HG02885 (cell line): Measurements from ENCODE around the gene MAPRE2.
A peak's percentile ranks its signal among the peaks of the same experiment; 100 is the strongest.

Experiments
- ATAC-seq: cut with Tn5 transposase; IDR thresholded peaks from one replicate; pipeline ENCODE4 v1.9.1; 2021; ENCODE audit warnings: mild to moderate bottlenecking; ENCODE audit not compliant: unreplicated experiment, poor library complexity

Gene MAPRE2

GRCh38 chr18:35030277-35030989 is 10.8 kb upstream of the MAPRE2 start:
- peak; percentile 58 for ATAC-seq

DNA sequence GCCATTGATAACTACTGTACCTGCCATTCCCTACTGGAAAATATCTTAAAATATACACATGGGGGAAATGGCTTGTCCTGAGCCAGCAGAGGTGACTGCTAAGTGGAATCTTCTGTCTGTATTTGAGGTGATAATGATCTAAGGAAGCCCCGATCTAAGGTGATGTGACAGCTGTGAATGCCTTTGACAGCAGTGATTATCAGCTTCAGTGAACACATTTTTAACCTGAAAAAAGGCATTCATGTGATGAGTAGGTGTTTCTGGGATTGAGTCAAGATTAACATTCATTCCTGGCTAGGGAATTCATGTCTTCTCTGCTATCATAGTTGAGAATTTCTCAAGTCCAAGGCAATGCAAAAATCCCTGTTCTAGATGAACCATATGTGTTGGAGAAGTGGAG is 9.1 kb upstream of the MAPRE2 start:
- no peak for ATAC-seq

GRCh38 chr18:35038029-35038428 is 3.2 kb upstream of the MAPRE2 start:
- ATAC-seq: no peak

- peak; percentile 49 for ATAC-seq
Measured at GRCh38 chr18:35038881-35039491, 2.2 kb upstream of the MAPRE2 start.

DNA sequence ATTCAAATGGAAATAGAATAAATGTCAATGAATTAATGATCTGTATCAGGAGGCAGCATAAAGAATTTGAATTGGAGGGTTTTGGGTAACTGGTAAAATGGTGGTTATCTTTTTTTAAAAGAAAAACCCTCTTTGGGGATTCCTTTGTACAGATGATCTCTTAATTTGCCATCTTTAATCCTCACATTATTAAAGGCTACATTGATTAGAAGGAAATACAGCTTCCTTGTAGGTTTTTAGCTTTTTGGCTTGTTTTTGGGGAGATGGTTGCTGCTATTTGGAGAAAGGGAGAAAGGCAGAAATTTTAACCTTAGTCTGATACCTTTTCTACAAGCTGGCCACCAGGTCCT is 600 bp upstream of the MAPRE2 start:
- no peak for ATAC-seq

DNA sequence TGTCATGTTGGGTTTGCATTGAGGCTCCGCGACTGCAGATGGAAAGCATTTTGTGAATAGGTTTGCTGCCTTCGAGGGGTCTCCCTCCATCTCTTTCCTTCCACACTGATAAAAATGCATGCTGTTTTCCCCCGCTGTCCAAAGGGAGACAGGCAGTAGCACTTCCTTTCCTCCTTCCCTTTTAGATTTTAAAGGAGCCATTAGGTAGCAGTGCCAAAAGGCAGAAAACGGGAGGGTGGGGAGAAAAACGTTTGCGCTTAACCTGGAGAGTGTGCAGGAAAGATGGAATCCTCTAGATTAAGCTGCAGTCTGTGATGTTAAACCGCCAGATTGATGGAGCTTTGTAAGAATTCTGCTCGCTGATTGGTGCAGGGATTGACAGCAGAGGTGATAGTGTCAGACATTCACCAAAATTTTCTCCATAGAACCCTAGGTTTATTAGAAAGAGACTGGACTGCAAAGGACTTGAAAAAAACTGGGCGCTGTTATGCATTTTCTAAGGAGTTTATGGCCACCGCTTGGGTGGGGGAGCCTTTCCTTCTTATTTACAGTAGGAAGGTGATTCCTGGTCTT is 688 bp downstream of the MAPRE2 start:
- no peak for ATAC-seq

DNA sequence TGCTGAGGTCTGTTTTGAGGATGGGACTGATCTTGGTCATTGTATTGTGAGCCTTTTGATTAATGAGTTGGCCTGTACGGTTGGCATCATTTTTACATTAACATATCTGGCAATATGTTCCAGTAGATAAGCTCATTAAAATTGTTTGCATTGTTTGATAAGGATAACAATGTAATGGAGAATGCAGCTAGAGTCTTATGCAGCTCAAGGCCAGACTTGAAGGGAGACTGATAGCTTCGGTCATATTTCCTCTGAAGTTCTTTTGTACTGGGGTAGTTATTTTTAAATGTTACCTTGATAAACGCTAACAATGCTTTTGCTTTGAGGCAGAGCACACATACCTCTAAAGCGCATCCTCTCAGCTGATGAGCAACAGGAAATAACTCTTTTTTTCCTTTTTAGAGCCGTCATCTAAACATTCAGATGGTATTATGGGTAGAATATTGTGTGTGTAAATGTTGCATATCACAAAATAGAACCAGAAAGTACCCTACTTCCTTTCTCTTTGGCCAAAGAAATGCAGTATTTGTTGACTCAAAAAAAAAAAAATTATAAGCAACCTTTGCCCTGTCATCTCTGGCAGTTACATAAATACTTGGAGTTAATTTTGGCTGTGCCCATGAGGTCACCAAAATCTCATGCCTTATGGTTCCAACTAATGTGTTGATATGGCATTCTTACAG is 1.3 kb downstream of the MAPRE2 start:
- peak; percentile 22 for ATAC-seq

DNA sequence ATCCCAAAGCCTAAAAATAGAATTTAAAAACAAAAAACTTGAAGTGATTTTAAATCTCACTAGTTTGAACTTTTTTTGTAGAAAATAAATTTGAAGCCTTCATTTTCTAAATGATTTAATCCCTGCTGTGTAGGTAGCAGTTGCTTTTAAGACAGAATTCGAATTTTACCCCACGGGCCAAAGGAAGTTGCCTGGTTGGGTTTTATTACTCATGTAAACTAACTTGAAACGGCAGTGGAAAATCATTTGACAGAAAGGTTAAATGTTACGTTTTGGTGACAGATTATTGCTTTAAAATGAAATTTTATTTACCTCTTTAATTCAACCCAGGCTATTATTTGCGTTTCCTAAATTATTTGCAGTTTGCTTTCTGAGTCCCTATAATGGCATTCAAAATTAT is 2.0 kb downstream of the MAPRE2 start:
- no peak for ATAC-seq

DNA sequence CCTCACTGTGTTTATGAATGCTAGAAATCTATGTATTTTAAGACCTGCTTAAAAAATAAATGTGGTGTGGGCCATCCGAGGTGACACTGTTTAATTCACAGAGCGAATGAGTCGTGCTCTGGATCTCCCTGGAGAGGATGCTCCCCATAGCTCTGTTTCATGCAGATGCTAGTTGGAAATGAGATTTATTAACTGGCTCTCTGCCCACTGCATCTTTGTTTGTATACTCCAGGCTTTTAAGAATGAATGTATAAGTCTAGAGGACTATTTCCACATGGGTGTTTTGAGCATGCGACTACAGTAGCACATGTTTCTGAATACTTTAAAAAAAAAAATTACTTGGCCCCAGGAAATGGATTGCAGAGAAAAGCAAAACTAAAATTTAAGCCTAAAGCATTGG is 3.9 kb downstream of the MAPRE2 start:
- no peak for ATAC-seq

- ATAC-seq: no peak
Measured at GRCh38 chr18:35045806-35046205, 4.6 kb downstream of the MAPRE2 start.

DNA sequence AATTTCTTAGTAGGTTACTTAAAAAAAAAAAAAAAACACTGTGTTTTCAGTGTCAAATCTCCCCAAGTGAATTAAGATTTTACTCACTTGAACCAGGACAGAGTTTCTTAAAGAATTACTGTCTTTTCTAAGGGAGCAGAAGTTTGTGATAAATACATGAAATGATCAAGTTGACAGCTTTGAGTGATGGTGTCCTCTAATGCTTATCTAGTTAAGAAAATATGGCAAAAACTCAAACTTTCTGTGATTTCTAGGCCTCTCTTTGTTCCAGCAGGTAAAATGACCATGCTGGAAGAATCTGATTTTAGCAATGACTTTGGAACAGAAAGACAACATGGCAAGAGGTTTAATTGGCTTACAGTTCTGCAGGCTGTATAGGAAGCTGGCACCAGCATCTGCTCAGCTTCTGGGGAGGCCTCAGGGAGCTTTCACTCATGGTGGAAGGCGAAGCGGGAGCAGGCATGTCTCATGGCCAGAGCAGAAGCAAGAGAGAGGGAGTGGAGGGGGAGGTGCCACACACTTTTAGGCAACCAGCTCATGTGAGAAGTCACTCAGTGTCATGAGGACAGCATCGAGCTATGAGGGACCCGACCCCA is 6.6 kb downstream of the MAPRE2 start:
- no peak for ATAC-seq

GRCh38 chr18:35049111-35050027 is 8.2 kb downstream of the MAPRE2 start:
- ATAC-seq: peak; percentile 27

GRCh38 chr18:35050028-35050546 is 8.9 kb downstream of the MAPRE2 start:
- peak; percentile 43 for ATAC-seq

DNA sequence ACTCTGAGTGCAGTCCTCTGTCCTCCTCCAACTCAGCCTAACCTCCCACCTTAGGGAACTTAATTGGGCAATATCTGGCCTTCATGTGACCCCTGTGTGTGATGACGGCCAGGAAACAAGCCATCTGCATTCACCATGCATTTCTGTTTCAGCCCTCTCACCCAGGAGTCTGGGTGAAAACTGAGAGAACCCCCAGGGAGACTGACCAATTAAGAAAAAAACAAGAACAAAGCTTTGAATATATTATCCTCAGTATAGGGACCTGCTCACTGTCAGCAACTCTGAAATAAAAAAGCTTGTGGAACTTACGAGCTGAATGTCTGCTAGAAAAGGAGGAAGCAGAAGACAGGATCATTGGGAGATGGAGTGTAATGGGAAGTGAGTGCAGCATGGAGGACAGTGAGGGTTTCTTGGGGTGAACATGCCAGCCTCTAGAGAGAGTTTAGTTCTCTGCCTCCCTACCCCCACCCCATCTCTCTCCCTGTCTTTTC is 9.5 kb downstream of the MAPRE2 start:
- ATAC-seq: peak; percentile 27

- ATAC-seq: no peak
Measured at GRCh38 chr18:35051641-35052377, 10.6 kb downstream of the MAPRE2 start.

DNA sequence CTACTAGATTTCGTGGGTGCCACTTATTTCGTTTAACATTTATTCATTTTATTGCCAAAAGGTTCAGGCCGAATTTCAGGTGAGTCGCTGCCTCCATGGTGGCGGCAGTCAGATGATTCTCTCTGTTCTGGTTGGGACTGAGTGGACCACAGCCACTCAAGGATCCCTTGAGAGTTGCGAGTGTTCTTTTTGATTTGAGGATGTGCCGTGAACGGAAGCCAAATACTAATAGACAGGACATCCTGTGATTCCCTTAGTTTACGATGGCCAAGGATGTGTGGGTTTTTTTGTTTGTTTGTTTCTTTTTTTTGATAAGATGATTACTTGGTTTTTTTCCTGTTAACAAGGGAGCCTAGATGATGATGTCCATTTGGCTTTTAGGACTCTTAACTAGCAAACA is 13.2 kb downstream of the MAPRE2 start:
- ATAC-seq: no peak

DNA sequence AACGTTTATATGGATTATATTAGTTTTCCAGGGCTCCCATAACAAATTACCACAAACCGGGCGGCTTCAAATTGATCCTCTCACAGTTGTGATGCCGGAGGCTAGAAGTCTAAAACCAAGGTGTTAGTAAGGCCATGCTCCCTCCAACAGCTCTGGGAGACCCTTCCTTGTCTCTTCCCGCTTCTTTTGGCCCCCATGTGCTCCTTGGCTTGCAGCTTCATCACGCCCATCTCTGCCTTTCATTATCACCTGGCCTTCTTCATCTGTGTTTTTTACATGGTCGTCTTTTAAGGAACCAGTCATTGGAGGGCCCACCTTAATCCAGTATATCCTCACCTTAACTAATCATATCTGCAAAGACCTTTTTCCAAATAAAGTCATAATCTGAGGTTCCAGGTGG is 13.9 kb downstream of the MAPRE2 start:
- no peak for ATAC-seq

DNA sequence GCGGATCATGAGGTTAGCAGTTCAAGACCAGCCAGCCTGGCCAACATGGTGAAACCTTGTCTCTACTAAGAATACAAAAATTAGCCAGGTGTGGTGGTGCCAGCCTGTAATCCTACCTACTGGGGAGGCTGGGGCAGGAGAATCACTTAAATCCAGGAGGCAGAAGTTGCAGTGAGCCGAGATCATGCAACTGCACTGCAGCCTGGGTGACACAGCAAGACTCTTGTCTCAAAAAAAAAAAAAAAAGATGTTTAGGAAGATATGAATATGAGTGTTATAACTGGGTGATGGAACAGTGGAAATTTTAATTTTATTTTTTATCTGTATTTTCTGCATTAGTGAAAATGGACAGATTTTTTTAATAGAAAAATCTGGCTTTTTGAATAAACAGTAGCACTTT is 14.5 kb downstream of the MAPRE2 start:
- no peak for ATAC-seq
